Activated CD4-positive, alpha-beta T cell treated with anti-CD3 and anti-CD28 coated beads, Interleukin-2, amount 10 ng/mL, durations not matched to agents 24 days and 14 days (primary cell): ENCODE measurements around the gene ALOX15B. TPM values are rescaled to one million over a fixed set of nuclear protein-coding genes. Genes with fewer than 3 reads are reported as not detected.

Experiments used
- DNase-seq: peaks from one replicate; pipeline ENCODE4 v3.0.0; 2022
- H3K27ac Mint-ChIP-seq: one replicate; pipeline ENCODE4 v1.8.0; 2022; ENCODE audit warnings: mild to moderate bottlenecking, mixed read lengths
- H3K27me3 Mint-ChIP-seq: one replicate; pipeline ENCODE4 v1.8.0; 2022; ENCODE audit warnings: mixed read lengths
- H3K36me3 Mint-ChIP-seq: one replicate; pipeline ENCODE4 v1.8.0; 2022; ENCODE audit warnings: low read depth, mild to moderate bottlenecking, mixed read lengths
- H3K4me1 Mint-ChIP-seq: one replicate; pipeline ENCODE4 v1.8.0; 2021; ENCODE audit warnings: mixed read lengths
- H3K4me3 Mint-ChIP-seq: one replicate; pipeline ENCODE4 v1.8.0; 2022; ENCODE audit warnings: mild to moderate bottlenecking, moderate library complexity, mixed read lengths
- H3K9me3 Mint-ChIP-seq: one replicate; pipeline ENCODE4 v1.8.0; 2021; ENCODE audit warnings: mixed read lengths
- intact Hi-C: fragments of 100-400 bp; cut with micrococcal nuclease; formaldehyde crosslinking; loops from one replicate; pipeline ENCODE4 v1.15.1; 2023
- total RNA-seq: library from RNA; stranded (reverse); gene quantifications from 2 replicates; pipeline ENCODE4 v1.2.3, GENCODE V29; 2022

Gene ALOX15B
- total RNA-seq, 1 donor from 2014 or later: not detected

DNA sequence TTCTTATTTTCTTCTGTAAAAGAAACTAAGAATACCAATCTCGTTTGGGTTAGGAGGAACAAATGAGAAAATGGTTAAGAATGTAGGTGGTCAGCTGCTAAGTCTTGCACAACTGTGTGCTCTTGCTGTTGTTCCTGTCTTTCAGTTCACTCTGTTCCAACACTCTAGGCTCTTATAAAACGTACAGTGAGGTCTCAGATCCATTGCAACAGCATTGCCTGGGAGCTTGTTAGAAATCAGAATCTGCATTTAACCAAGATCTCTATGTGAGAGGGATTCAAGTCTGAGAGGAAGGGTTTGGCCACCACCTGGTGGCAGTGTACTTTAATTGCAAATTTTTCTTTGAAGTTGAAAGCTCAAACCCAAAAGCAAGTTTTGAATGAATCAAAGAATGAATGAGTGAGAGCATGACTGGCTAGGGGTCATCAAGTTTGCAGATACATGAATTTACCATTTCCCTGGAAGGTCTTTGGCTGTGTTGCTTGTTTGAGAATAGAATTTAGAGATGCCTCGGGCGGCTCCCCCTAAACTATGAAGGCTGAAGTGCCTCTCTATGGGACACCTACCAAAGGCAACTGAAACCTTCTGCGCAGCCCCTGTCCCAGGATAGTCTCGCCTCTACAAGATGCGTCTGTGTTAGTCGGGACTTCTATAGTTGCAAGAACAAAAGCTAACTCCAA lies 2.5 kb downstream of the ALOX15B start:
- intact Hi-C loops: loop anchor here (1.0 kb wide), 2 partner anchors 25 to 128 kb away; no protein-coding TSS in a partner anchor
- H3K27me3 Mint-ChIP-seq: peaks cover 26% of the 10 kb centered on the region
- peak; percentile 81 for DNase-seq
- H3K4me1 Mint-ChIP-seq: peaks cover 2% of the 10 kb centered on the region
- no peak overlapping the region for H3K4me3 Mint-ChIP-seq
- H3K36me3 Mint-ChIP-seq: no peaks in the 10 kb centered on the region
- no peaks in the 10 kb centered on the region for H3K9me3 Mint-ChIP-seq
- no peak overlapping the region for H3K27ac Mint-ChIP-seq

DNA sequence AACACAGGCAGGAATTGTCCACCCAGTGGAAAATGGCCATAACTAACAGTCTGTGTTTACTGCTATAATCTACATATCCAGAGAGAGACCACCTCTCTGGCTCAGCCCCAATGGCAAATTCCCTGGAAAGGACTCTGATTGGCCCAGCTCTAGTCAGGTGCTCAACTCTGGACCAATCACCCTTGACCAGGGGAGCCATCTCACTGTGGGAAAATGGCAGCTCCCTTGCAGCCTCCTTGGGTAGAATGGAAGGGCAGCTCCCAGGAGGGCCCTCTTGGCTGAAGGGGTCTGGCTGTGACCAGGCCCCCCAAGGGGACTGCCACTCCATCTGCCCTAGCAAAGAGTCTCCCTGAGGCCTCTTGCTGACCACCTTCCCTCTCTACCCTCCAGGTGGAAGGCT lies 3.1 kb downstream of the ALOX15B start:
- intact Hi-C loops: loop anchor here (1.0 kb wide), 2 partner anchors 26 to 129 kb away; no protein-coding TSS in a partner anchor
- no peaks in the 10 kb centered on the region for H3K36me3 Mint-ChIP-seq
- H3K4me1 Mint-ChIP-seq: peaks cover 2% of the 10 kb centered on the region
- H3K27me3 Mint-ChIP-seq: peaks cover 26% of the 10 kb centered on the region
- no peak for DNase-seq
- no peak overlapping the region for H3K4me3 Mint-ChIP-seq
- H3K9me3 Mint-ChIP-seq: no peaks in the 10 kb centered on the region
- no peak overlapping the region for H3K27ac Mint-ChIP-seq

DNA sequence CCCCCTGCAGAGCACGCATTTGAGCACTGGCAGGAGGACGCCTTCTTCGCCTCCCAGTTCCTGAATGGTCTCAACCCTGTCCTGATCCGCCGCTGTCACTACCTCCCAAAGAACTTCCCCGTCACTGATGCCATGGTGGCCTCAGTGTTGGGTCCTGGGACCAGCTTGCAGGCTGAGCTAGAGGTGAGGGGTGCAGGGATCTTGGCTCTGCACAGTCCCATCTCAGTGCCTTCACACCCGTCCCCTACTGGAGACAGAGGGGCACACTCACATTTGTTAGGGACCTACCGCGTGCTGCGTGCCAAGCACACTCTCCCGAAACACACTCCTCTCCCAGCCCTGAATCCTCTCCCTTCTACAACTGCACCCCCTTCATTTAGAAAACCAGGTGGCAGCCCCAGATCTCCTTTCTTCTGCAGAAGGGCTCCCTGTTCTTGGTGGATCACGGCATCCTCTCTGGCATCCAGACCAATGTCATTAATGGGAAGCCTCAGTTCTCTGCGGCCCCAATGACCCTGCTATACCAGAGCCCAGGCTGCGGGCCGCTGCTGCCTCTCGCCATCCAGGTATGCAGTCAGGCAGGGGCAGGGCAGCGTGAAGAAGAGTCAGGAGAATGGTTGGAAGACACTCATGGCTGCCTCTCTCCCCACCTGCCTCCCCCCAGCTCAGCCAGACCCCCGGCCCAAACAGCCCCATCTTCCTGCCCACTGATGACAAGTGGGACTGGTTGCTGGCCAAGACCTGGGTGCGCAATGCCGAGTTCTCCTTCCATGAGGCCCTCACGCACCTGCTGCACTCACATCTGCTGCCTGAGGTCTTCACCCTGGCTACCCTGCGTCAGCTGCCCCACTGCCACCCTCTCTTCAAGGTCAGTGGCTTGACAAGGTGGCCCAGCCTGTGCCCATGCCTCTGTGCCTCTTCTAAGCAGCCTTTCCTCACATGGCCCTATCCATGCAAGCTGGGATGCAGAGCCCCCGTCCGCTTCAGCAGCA lies 6.3 kb downstream of the ALOX15B start:
- Mint-ChIP-seq H3K4me1 (no peaks in the 10 kb centered on the region), H3K36me3 (no peaks in the 10 kb centered on the region), H3K9me3 (no peaks in the 10 kb centered on the region), H3K27me3 (peaks cover 11% of the 10 kb centered on the region), H3K4me3 (no peak overlapping the region), H3K27ac (no peak overlapping the region)
- intact Hi-C loops: no loop called here
- DNase-seq: no peak

DNA sequence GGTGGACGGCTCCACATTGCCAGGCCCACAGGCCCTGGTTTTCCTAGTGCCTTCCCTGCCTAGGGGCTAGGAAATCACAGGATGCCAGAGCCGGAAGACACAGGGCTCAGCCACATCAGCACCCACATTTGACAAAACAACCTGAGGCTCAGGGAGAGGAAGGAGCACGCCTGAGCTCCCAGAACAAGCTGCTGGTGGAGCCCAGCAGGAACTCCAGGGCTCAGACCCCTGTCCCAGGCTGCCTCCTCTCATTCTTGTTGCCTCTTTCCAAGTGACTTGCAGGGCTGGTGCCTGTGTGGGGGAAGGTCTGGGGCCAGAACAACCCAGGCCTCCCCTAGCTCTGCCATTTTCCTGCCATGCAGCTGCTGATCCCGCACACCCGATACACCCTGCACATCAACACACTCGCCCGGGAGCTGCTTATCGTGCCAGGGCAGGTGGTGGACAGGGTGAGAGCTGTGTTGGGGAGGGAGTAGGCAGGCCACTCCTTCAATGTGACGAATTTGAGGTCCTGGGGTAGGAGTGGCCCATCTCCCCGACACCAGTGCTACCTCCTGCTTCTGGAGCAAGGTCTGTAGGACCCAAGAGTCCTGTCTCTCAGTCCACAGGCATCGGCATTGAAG lies 7.6 kb downstream of the ALOX15B start:
- intact Hi-C loops: no loop called here
- H3K4me3 Mint-ChIP-seq: no peak overlapping the region
- H3K27ac Mint-ChIP-seq: no peak overlapping the region
- H3K27me3 Mint-ChIP-seq: no peaks in the 10 kb centered on the region
- DNase-seq: no peak
- H3K4me1 Mint-ChIP-seq: no peaks in the 10 kb centered on the region
- H3K36me3 Mint-ChIP-seq: no peaks in the 10 kb centered on the region
- H3K9me3 Mint-ChIP-seq: no peaks in the 10 kb centered on the region

DNA sequence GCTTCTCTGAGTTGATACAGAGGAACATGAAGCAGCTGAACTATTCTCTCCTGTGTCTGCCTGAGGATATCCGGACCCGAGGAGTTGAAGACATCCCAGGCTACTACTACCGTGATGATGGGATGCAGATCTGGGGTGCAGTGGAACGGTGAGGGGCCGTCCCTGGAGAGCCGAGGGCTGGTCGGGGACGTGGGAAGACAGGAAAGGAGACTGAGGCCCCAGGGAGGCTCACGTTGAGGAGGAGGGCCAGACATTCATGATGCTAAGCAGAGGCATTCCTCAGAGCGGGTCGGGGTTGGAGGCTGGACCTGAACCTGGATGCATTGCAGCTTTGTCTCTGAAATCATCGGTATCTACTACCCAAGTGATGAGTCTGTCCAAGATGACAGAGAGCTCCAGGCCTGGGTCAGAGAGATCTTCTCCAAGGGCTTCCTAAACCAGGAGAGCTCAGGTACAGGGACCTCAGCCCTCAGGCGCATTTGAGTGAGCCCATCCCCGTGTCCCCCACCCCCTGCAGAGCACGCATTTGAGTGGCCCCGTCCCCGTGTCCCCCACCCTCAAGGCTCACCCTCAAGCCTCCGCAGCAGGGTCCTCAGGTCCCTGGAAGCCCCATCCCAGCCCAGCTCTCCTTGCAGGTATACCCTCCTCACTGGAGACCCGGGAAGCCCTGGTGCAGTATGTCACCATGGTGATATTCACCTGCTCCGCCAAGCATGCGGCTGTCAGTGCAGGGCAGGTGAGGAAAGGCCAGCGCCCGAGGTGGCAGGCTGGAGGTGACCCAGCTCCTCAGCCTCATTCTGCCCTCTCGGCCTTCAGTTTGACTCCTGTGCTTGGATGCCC lies 8.3 kb downstream of the ALOX15B start:
- Mint-ChIP-seq H3K9me3 (no peaks in the 10 kb centered on the region), H3K36me3 (no peaks in the 10 kb centered on the region), H3K4me3 (no peak overlapping the region), H3K27ac (no peak overlapping the region), H3K27me3 (no peaks in the 10 kb centered on the region), H3K4me1 (no peaks in the 10 kb centered on the region)
- no peak for DNase-seq
- intact Hi-C loops: no loop called here

DNA sequence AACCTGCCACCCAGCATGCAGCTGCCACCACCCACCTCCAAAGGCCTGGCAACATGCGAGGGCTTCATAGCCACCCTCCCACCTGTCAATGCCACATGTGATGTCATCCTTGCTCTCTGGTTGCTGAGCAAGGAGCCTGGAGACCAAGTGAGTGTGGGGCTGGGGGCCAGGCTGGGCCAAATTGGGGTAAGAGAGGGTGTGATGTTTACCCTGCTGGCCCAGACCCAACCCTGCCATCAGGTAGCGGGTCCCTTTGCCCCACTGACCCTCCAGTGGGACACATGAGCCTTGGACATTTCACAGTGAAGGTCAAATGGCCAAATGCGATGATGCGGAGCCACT lies 8.9 kb downstream of the ALOX15B start:
- no peaks in the 10 kb centered on the region for H3K36me3 Mint-ChIP-seq
- H3K9me3 Mint-ChIP-seq: no peaks in the 10 kb centered on the region
- DNase-seq: no peak
- H3K27ac Mint-ChIP-seq: no peak overlapping the region
- H3K27me3 Mint-ChIP-seq: no peaks in the 10 kb centered on the region
- H3K4me3 Mint-ChIP-seq: no peak overlapping the region
- no peaks in the 10 kb centered on the region for H3K4me1 Mint-ChIP-seq
- intact Hi-C loops: no loop called here

DNA sequence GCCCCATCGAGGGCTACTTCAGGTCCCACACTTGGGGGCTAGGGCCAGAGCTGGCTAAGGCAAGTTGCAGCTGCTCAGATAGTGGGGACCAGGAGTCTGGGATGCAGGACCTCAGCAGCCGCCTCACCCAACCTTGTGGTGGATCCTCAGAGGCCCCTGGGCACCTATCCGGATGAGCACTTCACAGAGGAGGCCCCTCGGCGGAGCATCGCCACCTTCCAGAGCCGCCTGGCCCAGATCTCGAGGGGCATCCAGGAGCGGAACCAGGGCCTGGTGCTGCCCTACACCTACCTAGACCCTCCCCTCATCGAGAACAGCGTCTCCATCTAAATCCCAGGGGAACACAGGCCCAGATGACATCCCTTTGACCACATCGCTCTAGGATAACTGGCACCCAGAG lies 9.4 kb downstream of the ALOX15B start:
- H3K4me1 Mint-ChIP-seq: no peaks in the 10 kb centered on the region
- no peak overlapping the region for H3K27ac Mint-ChIP-seq
- no peak overlapping the region for H3K4me3 Mint-ChIP-seq
- H3K27me3 Mint-ChIP-seq: no peaks in the 10 kb centered on the region
- H3K9me3 Mint-ChIP-seq: no peaks in the 10 kb centered on the region
- no peak for DNase-seq
- no peaks in the 10 kb centered on the region for H3K36me3 Mint-ChIP-seq
- intact Hi-C loops: no loop called here

DNA sequence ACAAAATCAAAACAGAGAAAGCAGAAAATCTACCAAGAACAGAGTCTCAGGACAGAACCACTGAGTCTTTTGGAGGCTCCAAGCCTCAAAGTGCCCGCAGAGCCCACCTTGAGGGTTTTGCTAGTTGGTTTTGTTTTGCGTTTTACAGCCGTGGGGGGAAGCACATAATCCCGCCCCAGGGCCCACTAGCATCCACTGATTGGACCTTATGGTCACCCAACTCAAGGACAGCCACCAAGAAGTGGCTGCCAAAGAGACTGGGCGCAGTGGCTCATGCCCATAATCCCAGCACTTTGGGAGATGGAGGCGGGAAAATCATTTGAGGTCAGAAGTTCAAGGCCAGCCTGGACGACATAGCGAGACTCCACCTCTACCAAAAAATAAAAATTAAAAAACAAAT lies 9.9 kb downstream of the ALOX15B start:
- H3K27ac Mint-ChIP-seq: no peak overlapping the region
- DNase-seq: no peak
- no peaks in the 10 kb centered on the region for H3K36me3 Mint-ChIP-seq
- H3K27me3 Mint-ChIP-seq: no peaks in the 10 kb centered on the region
- H3K4me1 Mint-ChIP-seq: no peaks in the 10 kb centered on the region
- intact Hi-C loops: no loop called here
- H3K4me3 Mint-ChIP-seq: no peak overlapping the region
- H3K9me3 Mint-ChIP-seq: no peaks in the 10 kb centered on the region

DNA sequence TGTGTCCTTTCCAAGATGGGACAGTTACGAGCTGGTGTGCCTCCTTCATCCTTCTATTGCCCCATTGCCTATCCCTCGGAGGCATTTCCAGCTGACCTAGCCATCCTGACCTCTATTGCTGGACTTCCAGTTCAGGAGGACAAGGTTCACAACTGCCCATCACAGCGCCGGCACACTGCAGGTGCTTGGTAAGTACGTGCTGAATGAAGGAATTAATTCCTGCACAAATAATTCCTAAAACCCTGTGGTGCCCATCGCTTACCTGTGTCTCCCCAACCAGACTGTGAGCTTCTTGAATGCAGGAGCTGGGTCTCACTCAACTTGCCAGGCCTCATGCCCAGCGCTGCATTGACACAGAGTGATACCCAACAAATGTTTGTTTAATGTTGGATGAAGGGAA lies 13.0 kb downstream of the ALOX15B start:
- Mint-ChIP-seq H3K4me3 (no peak overlapping the region), H3K36me3 (no peaks in the 10 kb centered on the region), H3K27ac (no peak overlapping the region), H3K27me3 (peaks cover 7% of the 10 kb centered on the region), H3K4me1 (peaks cover 10% of the 10 kb centered on the region), H3K9me3 (no peaks in the 10 kb centered on the region)
- DNase-seq: no peak
- intact Hi-C loops: no loop called here

DNA sequence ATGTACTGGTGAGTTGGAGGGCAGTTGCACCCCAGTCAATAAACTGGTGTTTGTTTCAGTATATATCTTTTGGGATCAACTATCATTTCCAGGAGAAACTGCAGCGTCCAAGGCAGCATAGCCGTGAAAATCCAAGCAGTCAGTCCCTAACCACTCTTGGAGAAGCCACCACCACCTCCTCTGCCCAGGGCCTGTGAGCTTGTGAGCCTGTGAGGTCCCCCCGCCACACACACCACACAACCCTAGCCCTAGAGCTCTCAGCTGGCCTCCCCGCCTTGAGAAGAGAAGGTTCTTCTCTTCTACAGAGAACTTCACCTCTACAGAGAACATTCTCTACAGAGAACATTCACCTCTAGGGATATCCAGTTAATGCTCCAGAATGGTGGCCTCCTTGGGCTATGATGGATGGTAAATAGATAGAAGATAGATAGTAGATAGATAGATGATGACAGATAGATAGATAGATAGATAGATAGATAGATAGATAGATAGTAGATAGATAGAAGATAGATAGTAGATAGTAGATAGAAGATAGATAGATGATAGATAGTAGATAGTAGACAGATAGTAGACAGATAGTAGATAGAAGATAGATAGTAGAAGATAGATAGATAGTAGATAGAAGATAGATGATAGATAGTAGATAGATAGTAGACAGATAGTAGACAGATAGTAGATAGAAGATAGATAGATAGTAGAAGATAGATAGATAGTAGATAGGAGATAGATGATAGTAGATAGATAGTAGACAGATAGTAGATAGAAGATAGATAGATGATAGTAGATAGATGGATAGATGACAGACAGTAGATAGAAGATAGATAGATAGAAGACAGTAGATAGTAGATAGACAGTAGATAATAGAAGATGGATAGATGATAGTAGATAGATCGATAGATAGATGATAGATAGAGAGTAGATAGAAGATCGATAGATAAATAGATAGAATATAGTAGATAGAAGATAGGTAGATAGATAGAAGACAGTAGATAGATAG lies 13.7 kb downstream of the ALOX15B start:
- intact Hi-C loops: no loop called here
- no peak overlapping the region for H3K27ac Mint-ChIP-seq
- H3K27me3 Mint-ChIP-seq: peaks cover 13% of the 10 kb centered on the region
- no peak overlapping the region for H3K4me3 Mint-ChIP-seq
- H3K9me3 Mint-ChIP-seq: no peaks in the 10 kb centered on the region
- H3K36me3 Mint-ChIP-seq: no peaks in the 10 kb centered on the region
- peaks cover 11% of the 10 kb centered on the region for H3K4me1 Mint-ChIP-seq
- no peak for DNase-seq

DNA sequence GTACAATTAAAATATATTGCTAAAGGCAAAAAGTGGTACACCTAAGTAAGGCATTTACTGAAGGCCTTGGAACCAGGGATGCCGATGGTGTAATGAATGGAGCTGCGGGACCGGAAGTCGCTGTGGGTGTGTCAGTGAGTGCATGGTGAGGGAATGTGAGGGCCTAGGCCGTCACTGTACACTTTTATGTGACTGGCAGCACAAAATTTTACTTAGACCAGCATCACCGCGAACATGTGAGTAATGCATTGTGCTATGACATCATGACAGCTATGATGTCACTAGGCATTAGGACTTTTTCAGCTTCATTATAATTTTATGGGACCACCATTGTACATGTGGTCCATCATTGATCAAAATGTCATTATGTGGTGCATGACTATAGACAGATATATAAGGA lies 14.7 kb downstream of the ALOX15B start:
- DNase-seq: no peak
- H3K4me1 Mint-ChIP-seq: peaks cover 11% of the 10 kb centered on the region
- intact Hi-C loops: no loop called here
- no peaks in the 10 kb centered on the region for H3K9me3 Mint-ChIP-seq
- H3K27me3 Mint-ChIP-seq: peaks cover 18% of the 10 kb centered on the region
- no peak overlapping the region for H3K27ac Mint-ChIP-seq
- H3K4me3 Mint-ChIP-seq: no peak overlapping the region
- no peaks in the 10 kb centered on the region for H3K36me3 Mint-ChIP-seq

DNA sequence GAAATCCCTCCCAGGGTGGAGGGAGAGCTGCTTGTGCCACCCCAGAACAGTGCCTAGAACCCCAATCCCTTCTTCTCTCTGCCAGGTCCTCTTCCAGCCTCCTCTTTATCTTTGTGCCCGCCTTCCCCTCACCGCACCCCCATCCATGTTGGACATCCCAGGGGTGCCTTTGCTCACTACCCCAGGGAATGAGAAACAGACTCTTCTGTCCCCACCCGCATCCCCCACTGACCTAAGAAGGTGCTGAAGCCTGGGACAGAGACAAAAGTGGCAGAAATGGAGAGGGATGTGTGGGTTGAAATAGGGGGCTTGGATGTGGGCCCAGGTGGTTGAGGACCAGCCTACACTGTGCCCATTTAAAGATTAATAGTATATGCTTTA lies 17.0 kb downstream of the ALOX15B start:
- H3K4me1 Mint-ChIP-seq: peaks cover 13% of the 10 kb centered on the region
- no peak overlapping the region for H3K27ac Mint-ChIP-seq
- H3K36me3 Mint-ChIP-seq: no peaks in the 10 kb centered on the region
- H3K27me3 Mint-ChIP-seq: peaks cover 38% of the 10 kb centered on the region
- DNase-seq: no peak
- H3K9me3 Mint-ChIP-seq: no peaks in the 10 kb centered on the region
- intact Hi-C loops: loop anchor here (2.0 to 5.0 kb wide), 5 partner anchors 39 to 313 kb away; partner anchors contain the start of gene NAA38
- H3K4me3 Mint-ChIP-seq: no peak overlapping the region
